Activated CD4-positive, alpha-beta T cell treated with anti-CD3 and anti-CD28 coated beads for 36 hours (primary cell): ENCODE measurements around the gene SMARCD1. TPM values are rescaled to one million over a fixed set of nuclear protein-coding genes. Genes with fewer than 3 reads are reported as not detected.

Experiments used
- ATAC-seq: fragments of 200-7000 bp; cut with Tn5 transposase; one replicate; pipeline ENCODE4 v1.10.0; 2021; ENCODE audit warnings: mild to moderate bottlenecking, moderate library complexity
- CTCF ChIA-PET: fragments of 350-600 bp; sonication (Branson Sonifier 250); formaldehyde crosslinking; loops from one replicate; lab custom pipeline; 2021; ENCODE audit warnings: antibody characterized with exemption; lab: Charles Lee
- POLR2A ChIA-PET: fragments of 350-600 bp; sonication (Branson Sonifier 250); formaldehyde crosslinking; loops from one replicate; lab custom pipeline; 2021; ENCODE audit warnings: antibody characterized with exemption, inconsistent platforms; lab: Charles Lee
- DNase-seq: peaks from one replicate; pipeline ENCODE4 v3.0.0-alpha.2; 2020
- H3K27ac Mint-ChIP-seq: one replicate; pipeline ENCODE4 v1.8.0; 2021; ENCODE audit warnings: mixed read lengths
- H3K27me3 Mint-ChIP-seq: one replicate; pipeline ENCODE4 v1.8.0; 2021; ENCODE audit warnings: mixed read lengths
- H3K36me3 Mint-ChIP-seq: one replicate; pipeline ENCODE4 v1.8.0; 2021; ENCODE audit warnings: low read depth, mixed read lengths
- H3K4me1 Mint-ChIP-seq: one replicate; pipeline ENCODE4 v1.8.0; 2021; ENCODE audit warnings: mixed read lengths
- H3K4me3 Mint-ChIP-seq: one replicate; pipeline ENCODE4 v1.8.0; 2021; ENCODE audit warnings: mild to moderate bottlenecking, moderate library complexity, mixed read lengths
- H3K9me3 Mint-ChIP-seq: one replicate; pipeline ENCODE4 v1.8.0; 2021; ENCODE audit warnings: low read depth, mixed read lengths
- intact Hi-C, 2 experiments: fragments of 100-400 bp; cut with DNase I in 1 of 2; cut with micrococcal nuclease in 1 of 2; formaldehyde crosslinking; loops; one replicate each; pipeline versions ENCODE4 v1.14.2 to v1.15.1; 2022 to 2024; cut with DNase I, micrococcal nuclease
- total RNA-seq, 2 experiments: library from RNA; stranded (reverse); gene quantifications; one replicate each; pipeline ENCODE4 v1.2.3, GENCODE V29; 2021

SMARCD1 gene
- total RNA-seq, 2 experiments from 2014 or later = 51.8 to 76.6 TPM

GRCh38 chr12:50110762-50111351 lies 25.7 kb downstream of the SMARCD1 start:
- intact Hi-C loops = loop anchor here (1.0 to 5.0 kb wide), 9 partner anchors 26 to 1126 kb away; partner anchors contain the start of genes SMARCD1 (in 2 of the 2), ATF1 (in 1 of the 2), CERS5 (in 1 of the 2) and DAZAP2 (in 1 of the 2)
- ATAC-seq (no peak), DNase-seq (peak; percentile 24)
- Mint-ChIP-seq H3K9me3 (no peaks in the 10 kb centered on the region), H3K27ac (peak overlapping the region; percentile 93), H3K4me3 (peak overlapping the region; percentile 100), H3K4me1 (peaks cover 30% of the 10 kb centered on the region), H3K36me3 (peaks cover 10% of the 10 kb centered on the region), H3K27me3 (no peaks in the 10 kb centered on the region)
- POLR2A ChIA-PET = interaction anchor here (0.6 to 2.3 kb wide), 9 partner anchors 13 to 652 kb away, joined by 3 to 31 read pairs (median 4); partner anchors contain the start of genes BCDIN3D, CERS5 and SMARCD1
- CTCF ChIA-PET = interaction anchor here (0.6 to 8.9 kb wide), 36 partner anchors 11 to 367 kb away, joined by 3 to 146 read pairs (median 6); partner anchors contain the start of genes CERS5, RACGAP1 and SMARCD1

- POLR2A ChIA-PET = interaction anchor here (0.6 to 2.3 kb wide), 12 partner anchors 13 to 652 kb away, joined by 3 to 31 read pairs (median 4); partner anchors contain the start of genes BCDIN3D, CERS5, RACGAP1 and SMARCD1
- Mint-ChIP-seq H3K36me3 (peaks cover 11% of the 10 kb centered on the region), H3K27me3 (no peaks in the 10 kb centered on the region), H3K27ac (peak overlapping the region; percentile 93), H3K4me1 (peaks cover 34% of the 10 kb centered on the region), H3K4me3 (peak overlapping the region; percentile 100), H3K9me3 (no peaks in the 10 kb centered on the region)
- DNase-seq = no peak
- ATAC-seq = no peak
- CTCF ChIA-PET = interaction anchor here (0.6 to 8.9 kb wide), 42 partner anchors 8 to 1230 kb away, joined by 3 to 146 read pairs (median 6); partner anchors contain the start of genes CERS5, GPD1, RACGAP1 and SMARCD1
- intact Hi-C loops = loop anchor here (1.0 to 5.0 kb wide), 9 partner anchors 26 to 1126 kb away; partner anchors contain the start of genes SMARCD1 (in 2 of the 2), ATF1 (in 1 of the 2), CERS5 (in 1 of the 2) and DAZAP2 (in 1 of the 2)
Measured at GRCh38 chr12:50111395-50111692, 26.2 kb downstream of the SMARCD1 start.

DNA sequence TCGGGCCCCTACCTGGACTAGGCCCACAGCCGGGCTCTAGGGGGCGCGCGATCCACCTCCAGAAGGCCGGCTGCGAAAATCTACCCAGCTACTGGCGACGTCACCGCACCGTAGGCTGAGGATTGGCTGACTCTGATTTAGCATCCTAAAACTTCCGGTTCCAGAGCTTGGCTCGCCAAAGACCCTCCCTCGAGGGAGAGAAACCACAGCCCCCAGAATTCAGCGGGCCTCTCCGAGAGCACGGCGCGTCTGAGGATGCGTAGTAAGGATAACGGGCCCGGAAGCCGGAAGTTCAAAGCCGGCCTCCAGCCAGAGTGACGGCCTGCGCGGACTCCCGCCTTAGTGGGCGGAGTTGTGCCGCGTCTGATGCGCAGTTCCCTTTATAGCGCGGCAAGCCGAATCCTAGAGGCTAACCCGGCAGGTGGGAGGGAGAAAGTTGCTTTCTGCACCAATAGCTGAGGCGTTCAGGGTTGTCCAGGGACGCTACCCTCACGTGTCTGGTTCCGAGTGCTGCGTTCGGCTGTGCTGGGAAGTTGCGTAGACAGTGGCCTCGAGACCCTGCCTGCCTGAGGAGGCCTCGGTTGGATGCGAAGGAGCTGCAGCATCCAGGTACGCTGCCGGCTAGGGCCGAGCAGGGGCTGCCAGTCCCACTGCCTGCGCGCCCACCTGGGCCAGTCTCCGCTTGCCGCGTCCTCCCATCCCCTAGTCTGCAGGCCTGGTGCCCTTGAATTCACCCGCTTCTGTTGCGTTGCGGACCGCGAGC lies 26.7 kb downstream of the SMARCD1 start, which contains the start of gene COX14:
COX14 (plus strand) TSS at position 544 of the 763 bp plus-strand sequence. CDS start 7,808 bp downstream, outside the sequence.
- H3K9me3 Mint-ChIP-seq = no peaks in the 10 kb centered on the region
- ChIA-PET POLR2A (interaction anchor here (0.5 to 2.3 kb wide), 20 partner anchors 9 to 651 kb away, joined by 3 to 31 read pairs (median 4); partner anchors contain the start of genes BCDIN3D, CERS5, GPD1 and RACGAP1), CTCF (interaction anchor here (0.5 to 8.9 kb wide), 57 partner anchors 9 to 1229 kb away, joined by 3 to 146 read pairs (median 4); partner anchors contain the start of genes CERS5, GPD1, RACGAP1 and SMARCD1)
- peak within 1 kb of the TSS; percentile 99 for H3K27ac Mint-ChIP-seq
- peaks cover 11% of the 10 kb centered on the region for H3K36me3 Mint-ChIP-seq
- ATAC-seq = peak; percentile 91
- peaks cover 38% of the 10 kb centered on the region for H3K4me1 Mint-ChIP-seq
- H3K27me3 Mint-ChIP-seq = no peaks in the 10 kb centered on the region
- H3K4me3 Mint-ChIP-seq = peak within 1 kb of the TSS; percentile 100
- peak; percentile 99 for DNase-seq
- intact Hi-C loops = loop anchor here (1.0 to 5.0 kb wide), 12 partner anchors 27 to 1125 kb away; partner anchors contain the start of genes CERS5 (in 2 of the 2), LARP4 (in 2 of the 2), RACGAP1 (in 2 of the 2) and SMARCD1 (in 2 of the 2)

DNA sequence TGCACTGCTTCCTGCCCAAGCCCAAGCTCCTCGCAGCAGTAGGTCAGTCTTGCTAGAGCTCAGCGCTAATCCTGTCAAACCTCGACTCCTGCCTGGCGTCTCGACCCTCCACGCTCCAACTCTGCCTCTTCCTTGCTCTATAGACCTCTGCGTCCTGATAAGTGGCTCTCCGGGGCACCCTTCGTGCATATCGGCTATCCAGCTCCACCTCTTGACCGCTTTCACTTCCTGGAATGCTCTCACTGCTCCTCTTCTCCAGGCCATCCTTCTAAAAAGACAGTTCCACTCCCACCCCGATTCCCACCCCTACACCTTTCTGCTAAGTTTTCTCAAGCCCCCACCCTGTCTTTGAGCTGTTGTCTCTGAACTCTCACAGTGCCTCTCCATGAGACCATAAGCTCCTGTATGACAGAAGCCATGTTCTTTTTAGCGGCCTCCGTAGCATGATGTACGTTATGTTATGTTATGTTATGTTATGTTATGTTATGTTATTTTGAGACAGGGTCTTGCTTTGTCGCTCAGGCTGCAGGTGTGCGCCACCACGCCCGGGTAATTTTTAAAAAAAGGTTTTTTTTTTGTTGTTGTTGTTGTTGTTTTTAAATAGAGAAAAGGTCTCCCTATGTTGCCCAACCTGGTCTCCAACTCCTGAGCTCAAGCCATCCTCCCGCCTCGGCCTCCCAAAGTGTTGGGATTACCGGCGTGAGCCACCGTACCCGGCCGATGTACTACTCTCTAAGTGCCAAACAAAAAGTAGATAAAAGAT lies 27.5 kb downstream of the SMARCD1 start:
- H3K36me3 Mint-ChIP-seq = peaks cover 13% of the 10 kb centered on the region
- H3K27ac Mint-ChIP-seq = peak overlapping the region; percentile 99
- POLR2A ChIA-PET = interaction anchor here (0.5 to 2.3 kb wide), 15 partner anchors 8 to 490 kb away, joined by 3 to 31 read pairs (median 5); partner anchors contain the start of genes BCDIN3D, CERS5, GPD1 and RACGAP1
- H3K4me3 Mint-ChIP-seq = peak overlapping the region; percentile 100
- no peak for ATAC-seq
- no peak for DNase-seq
- intact Hi-C loops = loop anchor here (1.0 to 5.0 kb wide), 6 partner anchors 55 to 1125 kb away; partner anchors contain the start of genes CERS5 (in 1 of the 2), DAZAP2 (in 1 of the 2), LARP4 (in 1 of the 2) and LIMA1 (in 1 of the 2)
- H3K4me1 Mint-ChIP-seq = peaks cover 41% of the 10 kb centered on the region
- no peaks in the 10 kb centered on the region for H3K9me3 Mint-ChIP-seq
- no peaks in the 10 kb centered on the region for H3K27me3 Mint-ChIP-seq
- CTCF ChIA-PET = interaction anchor here (0.5 to 8.9 kb wide), 41 partner anchors 8 to 394 kb away, joined by 3 to 146 read pairs (median 5); partner anchors contain the start of genes CERS5, RACGAP1 and SMARCD1

- DNase-seq (no peak), ATAC-seq (no peak)
- Mint-ChIP-seq H3K4me1 (peaks cover 27% of the 10 kb centered on the region), H3K36me3 (peaks cover 28% of the 10 kb centered on the region), H3K27me3 (no peaks in the 10 kb centered on the region), H3K4me3 (no peak overlapping the region), H3K9me3 (no peaks in the 10 kb centered on the region), H3K27ac (peak overlapping the region; percentile 10)
- POLR2A ChIA-PET = interaction anchor here (1.9 kb wide), 1 partner anchor 33 kb away, joined by 6 read pairs; the partner anchor contains the start of gene SMARCD1
- CTCF ChIA-PET = interaction anchor here (0.8 to 2.1 kb wide), 6 partner anchors 12 to 59 kb away, joined by 3 to 10 read pairs (median 6); no protein-coding TSS in a partner anchor
- intact Hi-C loops = no loop called here
Measured at GRCh38 chr12:50117057-50117622, 32.0 kb downstream of the SMARCD1 start.

DNA sequence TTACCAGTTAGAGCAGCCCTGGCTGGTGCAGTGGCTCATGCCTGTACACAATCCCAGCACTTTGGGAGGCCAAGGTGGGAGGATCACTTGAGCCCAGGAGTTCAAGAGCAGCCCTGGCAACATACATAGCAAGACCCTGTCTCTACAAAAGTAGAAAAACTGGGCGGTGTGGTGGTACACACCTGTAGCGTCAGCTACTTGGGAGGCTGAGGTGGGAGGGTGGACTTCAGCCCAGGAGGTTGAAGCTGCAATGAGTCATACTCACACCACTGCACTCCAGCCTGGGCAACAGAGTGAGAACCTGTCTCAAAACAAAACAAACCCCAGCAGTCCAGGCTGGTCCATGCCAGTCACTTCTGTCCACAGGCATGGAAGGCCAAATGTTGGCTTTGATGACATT lies 34.2 kb downstream of the SMARCD1 start:
- intact Hi-C loops = no loop called here

DNA sequence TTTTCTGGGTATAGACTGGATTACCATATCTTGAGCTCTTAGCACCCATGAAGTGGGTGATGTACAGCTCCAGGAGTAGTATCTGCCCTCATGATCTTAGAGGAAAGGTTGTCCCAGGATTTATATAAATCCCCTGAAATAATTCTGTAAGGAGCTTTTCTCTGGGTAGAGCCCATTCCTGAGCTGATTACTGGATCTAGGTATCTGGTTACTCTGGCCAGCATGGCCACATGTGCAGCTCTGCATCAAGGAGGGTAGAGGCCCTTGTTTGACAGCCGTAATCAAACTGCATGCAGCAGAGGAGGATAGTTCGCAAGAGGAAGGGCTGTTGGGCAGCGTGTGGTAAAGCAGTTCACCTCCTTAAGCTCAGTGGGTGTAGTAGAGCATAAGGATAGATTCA lies 35.4 kb downstream of the SMARCD1 start:
- H3K4me1 Mint-ChIP-seq = peaks cover 19% of the 10 kb centered on the region
- intact Hi-C loops = no loop called here
- H3K27ac Mint-ChIP-seq = no peak overlapping the region
- CTCF ChIA-PET = interaction anchor here (0.6 to 1.1 kb wide), 7 partner anchors 9 to 57 kb away, joined by 3 to 6 read pairs (median 4); partner anchors contain the start of gene COX14
- no peak overlapping the region for H3K4me3 Mint-ChIP-seq
- DNase-seq (no peak), ATAC-seq (no peak)
- peaks cover 31% of the 10 kb centered on the region for H3K36me3 Mint-ChIP-seq
- POLR2A ChIA-PET = interaction anchor here (1.1 kb wide), 1 partner anchor 8 kb away, joined by 5 read pairs; the partner anchor contains the start of gene COX14
- H3K9me3 Mint-ChIP-seq = no peaks in the 10 kb centered on the region
- H3K27me3 Mint-ChIP-seq = no peaks in the 10 kb centered on the region

More for the DNA sequence above, 34.2 kb downstream of the SMARCD1 start:
- Mint-ChIP-seq H3K4me1 (peaks cover 18% of the 10 kb centered on the region), H3K27ac (no peak overlapping the region), H3K4me3 (no peak overlapping the region), H3K27me3 (no peaks in the 10 kb centered on the region), H3K9me3 (no peaks in the 10 kb centered on the region), H3K36me3 (peaks cover 32% of the 10 kb centered on the region)
- no peak for ATAC-seq
- CTCF ChIA-PET = interaction anchor here (1.1 to 1.2 kb wide), 2 partner anchors 13 to 30 kb away, joined by 3 read pairs; no protein-coding TSS in a partner anchor
- no peak for DNase-seq
- POLR2A ChIA-PET = no interaction called here

DNA sequence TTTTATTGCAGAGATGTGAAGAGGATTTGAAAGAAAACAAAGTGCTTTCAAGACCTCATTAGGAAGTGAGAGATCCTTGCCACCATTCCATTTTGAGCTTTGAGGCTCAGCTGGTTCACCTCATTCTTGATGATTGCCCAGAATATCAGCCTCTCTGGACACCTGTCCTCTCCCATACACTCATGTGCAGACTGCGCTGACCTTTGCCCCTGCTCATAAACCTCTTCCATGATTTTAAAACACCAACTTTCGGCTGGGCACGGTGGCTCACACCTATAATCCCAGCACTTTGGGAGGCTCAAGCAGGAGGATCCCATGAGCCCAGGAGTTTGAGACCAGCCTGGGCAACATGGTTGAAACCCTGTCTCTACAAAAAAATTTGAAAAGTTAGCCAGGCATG lies 35.8 kb downstream of the SMARCD1 start:
- CTCF ChIA-PET = interaction anchor here (0.6 to 2.3 kb wide), 7 partner anchors 9 to 57 kb away, joined by 3 to 13 read pairs (median 4); partner anchors contain the start of gene COX14
- H3K4me3 Mint-ChIP-seq = no peak overlapping the region
- H3K9me3 Mint-ChIP-seq = no peaks in the 10 kb centered on the region
- DNase-seq (no peak), ATAC-seq (no peak)
- H3K4me1 Mint-ChIP-seq = peaks cover 19% of the 10 kb centered on the region
- intact Hi-C loops = no loop called here
- peaks cover 31% of the 10 kb centered on the region for H3K36me3 Mint-ChIP-seq
- no peak overlapping the region for H3K27ac Mint-ChIP-seq
- POLR2A ChIA-PET = interaction anchor here (1.1 kb wide), 1 partner anchor 9 kb away, joined by 5 read pairs; the partner anchor contains the start of gene COX14
- H3K27me3 Mint-ChIP-seq = no peaks in the 10 kb centered on the region

DNA sequence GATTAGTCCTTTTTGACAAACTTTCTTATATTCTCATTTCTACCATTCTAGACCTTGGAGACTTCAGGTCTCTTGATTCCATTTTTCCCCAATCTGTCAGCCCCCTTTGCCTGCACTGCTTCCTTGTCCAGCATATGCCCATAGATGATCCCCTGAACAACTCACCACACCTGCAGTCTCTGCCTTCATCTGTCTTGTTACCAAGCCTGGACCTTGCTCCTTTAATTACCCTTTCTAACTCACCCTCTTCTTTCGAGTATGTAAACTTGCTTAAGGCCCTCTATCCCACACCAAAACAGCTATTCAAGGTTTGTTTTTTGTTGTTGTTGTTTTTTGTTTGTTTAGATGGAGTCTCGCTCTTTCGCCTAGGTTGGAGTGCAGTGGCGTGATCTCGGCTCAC lies 36.5 kb downstream of the SMARCD1 start:
- Mint-ChIP-seq H3K27ac (no peak overlapping the region), H3K4me1 (peaks cover 14% of the 10 kb centered on the region), H3K36me3 (peaks cover 34% of the 10 kb centered on the region), H3K9me3 (no peaks in the 10 kb centered on the region), H3K27me3 (no peaks in the 10 kb centered on the region), H3K4me3 (no peak overlapping the region)
- intact Hi-C loops = no loop called here
- POLR2A ChIA-PET = interaction anchor here (0.6 kb wide), 1 partner anchor 243 kb away, joined by 3 read pairs; no protein-coding TSS in a partner anchor
- DNase-seq (no peak), ATAC-seq (no peak)
- CTCF ChIA-PET = interaction anchor here (0.7 to 2.3 kb wide), 3 partner anchors 10 to 200 kb away, joined by 3 to 13 read pairs (median 13); partner anchors contain the start of gene COX14
